ENCODE measurements around the gene ADCYAP1.
"Not testable (repeated sequence)": the region's sequence is repeated elsewhere in the genome, so short reads cannot be mapped to it uniquely, and the experiment has no call there.

ADCYAP1 gene

GRCh38 chr18:904218-905090 lies at the start of gene ADCYAP1:
Gene ADCYAP1 (plus strand): TSS chr18:904871. CDS start chr18:905387, 516 bp downstream.
- no peak for DNase-seq (ENCODE audit: low read depth, low spot score)

DNA sequence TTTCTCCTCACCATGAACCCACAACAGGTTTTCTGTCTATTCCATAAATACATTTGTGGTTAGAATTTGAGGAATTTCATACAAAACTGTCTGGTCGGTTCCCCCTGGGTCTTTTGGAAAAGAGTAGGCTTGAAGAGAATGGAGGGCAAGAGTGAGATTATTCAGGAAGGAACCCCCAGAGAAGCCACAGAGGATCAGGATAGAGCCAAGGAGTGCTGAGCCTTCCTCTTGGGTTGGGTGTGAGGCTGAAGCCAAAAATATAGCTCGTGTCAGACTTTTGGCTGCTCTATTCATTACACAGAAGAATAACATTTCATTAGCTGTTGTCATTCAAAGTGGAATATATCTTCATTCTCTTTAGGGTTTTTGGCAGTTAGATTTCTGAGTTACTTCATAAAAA lies 46.7 kb upstream of the ADCYAP1 start:
- DNase-seq (ENCODE audit: low read depth, low spot score): no peak

DNA sequence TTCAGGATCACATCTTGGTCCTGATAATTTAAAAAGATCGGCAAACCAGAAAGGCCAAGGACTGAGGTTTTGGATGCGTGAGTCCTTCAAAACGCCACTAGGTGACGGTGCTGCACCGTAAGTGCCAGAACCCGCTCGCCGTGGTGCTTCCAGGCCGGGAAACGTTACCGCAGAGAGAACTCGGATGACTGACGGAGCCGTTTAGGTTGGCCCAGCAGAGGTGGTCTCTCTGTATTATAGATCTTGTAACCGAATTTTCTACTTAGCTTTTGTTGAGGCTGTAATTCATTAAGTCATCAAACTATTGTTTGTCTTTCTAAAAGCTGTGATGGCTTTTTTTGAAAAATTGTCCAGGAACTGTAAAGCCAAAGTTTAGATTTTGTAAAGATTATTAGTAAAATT lies 39.8 kb upstream of the ADCYAP1 start:
- peak; percentile 60 for DNase-seq (ENCODE audit: low read depth, low spot score)

- no peak for DNase-seq (ENCODE audit: low read depth, low spot score)
Measured at GRCh38 chr18:867257-867656, 37.4 kb upstream of the ADCYAP1 start.

DNA sequence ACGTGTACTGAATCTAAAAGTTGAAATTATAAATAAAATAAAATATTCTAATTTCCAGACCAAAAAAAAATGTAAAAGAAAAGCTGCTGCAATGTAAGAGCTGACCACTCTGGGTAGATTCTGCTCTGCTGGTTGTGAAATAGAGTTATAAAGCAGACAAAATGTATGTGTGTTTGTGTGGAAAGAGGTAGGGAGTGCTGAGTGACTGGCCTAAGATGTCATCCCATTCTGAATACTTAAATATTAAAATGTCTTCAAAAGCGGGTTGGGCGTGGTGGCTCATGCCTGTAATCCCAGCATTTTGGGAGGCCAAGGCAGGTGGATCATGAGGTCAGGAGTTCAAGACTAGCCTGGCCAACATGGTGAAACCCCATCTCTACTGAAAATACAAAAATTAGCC lies 31.2 kb upstream of the ADCYAP1 start:
- DNase-seq (ENCODE audit: low read depth, low spot score): not testable (repeated sequence)

GRCh38 chr18:875912-876311 lies 28.8 kb upstream of the ADCYAP1 start:
- no peak for DNase-seq (ENCODE audit: low read depth, low spot score)

- DNase-seq (ENCODE audit: low read depth, low spot score): no peak
Measured at GRCh38 chr18:877238-877637, 27.4 kb upstream of the ADCYAP1 start.

DNA sequence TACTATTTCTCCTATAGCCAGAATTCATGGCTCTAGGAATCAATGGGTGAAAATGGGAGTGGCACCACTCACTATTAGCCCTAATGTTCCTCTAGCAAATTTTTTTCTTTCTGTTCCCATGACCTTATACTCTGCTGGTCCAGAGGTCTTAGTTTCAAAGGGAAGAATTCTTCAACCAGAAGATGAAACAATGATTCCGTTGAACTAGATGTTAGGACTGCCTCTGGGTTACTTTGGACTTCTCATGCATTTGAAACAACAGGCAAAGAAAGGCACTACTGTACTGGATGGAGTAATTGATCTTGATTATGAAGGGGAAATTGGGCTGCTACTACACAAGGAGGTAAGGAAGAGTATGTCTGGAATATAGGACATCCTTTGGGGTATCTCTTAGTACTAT lies 18.6 kb upstream of the ADCYAP1 start:
- DNase-seq (ENCODE audit: low read depth, low spot score): no peak

GRCh38 chr18:887716-888115 lies 17.0 kb upstream of the ADCYAP1 start:
- DNase-seq (ENCODE audit: low read depth, low spot score): no peak

- DNase-seq (ENCODE audit: low read depth, low spot score): no peak
Measured at GRCh38 chr18:892316-892715, 12.4 kb upstream of the ADCYAP1 start.

DNA sequence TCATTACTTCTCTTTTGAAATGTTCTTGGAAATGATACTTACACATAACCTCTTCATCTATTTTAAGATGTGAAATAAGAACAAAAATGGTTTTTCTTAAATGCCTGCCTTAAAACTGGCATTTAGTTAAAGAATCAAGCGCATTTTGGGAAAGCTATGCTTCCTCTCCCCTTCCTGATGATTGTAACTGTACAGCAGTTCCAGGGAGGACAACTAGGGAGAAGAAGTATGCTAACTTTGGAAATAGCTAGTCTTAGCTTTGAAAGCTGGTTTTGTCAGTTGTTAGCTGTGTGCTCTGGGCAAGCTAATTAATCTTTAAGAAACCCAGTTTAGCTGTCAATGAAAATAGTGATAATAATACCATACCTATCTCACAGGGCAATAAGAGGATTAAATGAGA lies 8.4 kb upstream of the ADCYAP1 start:
- no peak for DNase-seq (ENCODE audit: low read depth, low spot score)

DNA sequence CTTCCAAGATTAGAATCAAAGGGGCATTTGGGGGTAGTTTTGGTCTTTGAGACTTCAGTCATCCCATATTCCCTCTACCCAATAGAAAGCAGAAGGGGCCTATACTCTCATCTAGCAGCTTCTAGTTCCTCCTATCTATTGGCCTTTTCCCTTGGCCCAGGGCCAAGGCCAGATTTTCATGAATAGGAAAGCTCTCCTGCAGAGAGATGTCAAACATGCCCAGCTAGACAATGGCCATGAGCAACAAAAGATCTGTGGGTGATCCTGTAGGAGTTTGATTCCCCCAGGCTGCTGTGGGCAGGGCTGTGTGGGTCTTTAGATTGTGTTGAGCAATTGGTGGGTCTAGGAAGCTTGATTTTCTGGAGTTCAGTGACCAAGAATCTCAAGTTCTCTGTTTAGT lies 2.9 kb upstream of the ADCYAP1 start:
- DNase-seq (ENCODE audit: low read depth, low spot score): peak; percentile 40

DNA sequence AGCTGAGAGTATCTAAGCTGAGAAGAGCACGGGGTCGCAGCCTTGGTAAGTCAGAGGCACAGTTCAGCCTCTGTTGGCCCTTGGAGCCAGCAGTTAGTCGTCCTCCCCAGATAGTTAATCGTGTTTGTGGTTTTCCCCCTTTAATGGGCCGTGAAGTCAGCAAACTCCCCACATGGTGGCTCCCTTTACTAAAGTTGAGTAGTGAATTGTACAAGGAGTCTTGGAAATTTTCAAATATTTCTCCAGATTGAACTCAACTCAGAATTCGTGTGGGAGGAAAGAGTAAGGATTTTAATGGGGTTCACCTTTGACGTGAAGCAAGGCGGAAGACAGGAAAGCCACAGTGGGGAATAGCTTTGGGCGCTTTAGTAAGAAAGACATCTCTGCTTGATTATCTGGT lies 2.4 kb upstream of the ADCYAP1 start:
- DNase-seq (ENCODE audit: low read depth, low spot score): no peak

DNA sequence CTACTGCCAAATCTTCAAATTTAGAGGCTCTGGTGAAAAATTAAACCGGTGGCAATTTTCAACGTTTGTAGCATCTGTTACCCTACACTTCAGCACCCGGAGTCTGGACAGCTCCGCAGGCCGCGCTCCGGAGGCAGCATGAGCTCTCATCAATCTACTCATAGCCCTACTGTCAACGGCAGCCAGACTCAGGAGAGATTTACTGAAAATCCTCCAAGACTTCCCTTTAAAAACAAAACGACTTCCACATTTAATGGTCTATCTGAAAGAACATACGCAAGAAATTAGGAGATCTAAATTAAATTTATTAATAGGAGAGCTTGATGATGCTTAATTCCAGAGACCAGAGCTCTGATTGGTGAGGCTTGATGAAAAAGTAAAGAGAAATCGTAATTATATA lies 970 bp upstream of the ADCYAP1 start:
- DNase-seq (ENCODE audit: low read depth, low spot score): no peak

DNA sequence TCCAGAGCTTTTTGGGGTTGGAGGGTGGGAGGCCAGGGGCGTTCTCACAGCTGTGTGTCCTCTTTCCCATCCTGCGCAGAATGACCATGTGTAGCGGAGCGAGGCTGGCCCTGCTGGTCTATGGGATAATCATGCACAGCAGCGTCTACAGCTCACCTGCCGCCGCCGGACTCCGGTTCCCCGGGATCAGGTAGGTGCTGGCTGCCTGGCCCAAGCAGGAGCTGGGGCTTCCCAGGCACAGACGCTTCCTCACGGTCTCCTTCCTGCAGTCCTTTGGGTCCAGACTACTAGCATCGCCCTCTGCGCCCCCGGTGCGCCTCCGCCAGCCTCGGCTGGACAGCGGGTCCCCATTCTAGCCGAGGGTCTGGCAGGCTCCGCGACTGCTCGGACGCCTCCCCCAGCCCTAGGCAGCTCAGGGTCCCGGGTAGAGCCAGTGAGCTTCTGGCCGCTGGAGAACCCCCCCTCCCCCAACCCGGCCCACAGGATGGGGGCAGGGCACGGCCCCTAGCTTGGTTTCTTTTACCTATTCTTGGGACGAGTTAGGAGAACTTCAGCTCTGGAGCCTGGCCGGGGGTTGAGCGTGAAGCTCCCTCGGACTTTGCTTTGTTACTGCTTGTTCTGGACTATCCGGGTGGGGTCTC lies 756 bp downstream of the ADCYAP1 start:
- no peak for DNase-seq (ENCODE audit: low read depth, low spot score)

GRCh38 chr18:905948-906415 lies 1.3 kb downstream of the ADCYAP1 start:
- no peak for DNase-seq (ENCODE audit: low read depth, low spot score)

DNA sequence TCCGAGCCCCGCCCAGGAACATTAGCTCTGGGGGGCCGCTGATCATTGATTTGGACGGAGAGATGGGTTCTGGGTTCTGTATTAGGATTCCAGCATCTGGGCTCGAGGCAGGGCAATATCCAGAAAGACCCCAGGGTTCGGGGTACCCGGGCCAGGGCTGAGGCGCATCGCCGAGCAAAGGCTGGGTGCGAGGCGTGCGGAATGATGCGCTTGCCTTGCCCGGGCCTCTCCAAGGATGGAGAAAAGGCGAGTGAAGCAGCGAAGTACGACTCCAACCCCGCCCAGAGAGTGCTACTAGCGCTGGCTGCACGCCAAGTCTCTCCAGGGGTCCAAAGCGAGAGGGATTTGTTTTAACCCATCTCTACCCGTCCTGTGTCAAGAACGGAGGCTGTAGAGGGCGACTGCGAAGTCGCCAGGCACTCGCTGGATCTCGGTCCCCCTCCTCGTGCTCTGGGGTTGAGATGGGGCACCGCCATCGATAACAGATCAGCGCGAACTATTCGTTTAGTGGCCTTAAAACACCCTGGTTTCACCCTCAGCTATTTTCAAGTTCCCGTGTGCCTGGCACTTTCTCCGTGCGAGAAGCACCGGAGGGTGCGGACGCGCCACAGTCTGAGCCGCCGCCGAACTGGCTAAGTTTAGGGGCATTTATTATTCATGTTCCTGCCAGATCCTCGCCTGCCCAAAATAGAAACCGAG lies 1.9 kb downstream of the ADCYAP1 start:
- DNase-seq (ENCODE audit: low read depth, low spot score): peak; percentile 76

DNA sequence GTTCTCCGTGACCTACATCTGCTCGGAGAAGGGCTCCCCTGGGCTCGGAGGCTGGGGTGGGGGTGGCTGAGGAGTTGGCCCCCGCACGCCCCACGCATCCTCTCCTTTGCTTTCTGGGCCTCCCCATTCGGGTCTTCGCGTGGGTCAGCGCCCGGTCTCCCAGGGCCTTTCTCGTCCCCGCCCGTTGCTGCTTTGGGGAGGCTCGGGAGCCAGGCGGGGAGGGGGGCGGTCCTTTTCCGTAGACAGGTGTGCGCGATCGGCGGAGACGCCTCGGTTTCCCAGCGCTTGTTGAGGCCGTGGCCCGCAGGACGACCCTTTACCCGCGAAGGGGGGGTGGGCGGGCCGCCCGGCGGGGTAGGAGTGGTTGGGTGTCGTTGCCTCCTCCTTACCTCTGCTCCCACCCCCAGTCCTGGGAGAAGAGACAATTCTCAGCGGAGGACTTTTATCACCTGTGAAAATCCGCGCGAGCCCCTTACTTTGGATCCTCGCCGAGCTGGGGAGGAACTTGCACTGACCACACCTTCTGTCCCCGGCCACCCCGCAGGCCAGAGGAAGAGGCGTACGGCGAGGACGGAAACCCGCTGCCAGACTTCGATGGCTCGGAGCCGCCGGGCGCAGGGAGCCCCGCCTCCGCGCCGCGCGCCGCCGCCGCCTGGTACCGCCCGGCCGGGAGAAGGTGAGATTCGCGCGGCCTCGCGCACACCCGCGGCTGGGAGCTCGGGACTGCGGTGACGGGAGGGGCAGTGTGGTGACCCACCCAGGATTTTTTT lies 2.6 kb downstream of the ADCYAP1 start:
- DNase-seq (ENCODE audit: low read depth, low spot score): no peak

DNA sequence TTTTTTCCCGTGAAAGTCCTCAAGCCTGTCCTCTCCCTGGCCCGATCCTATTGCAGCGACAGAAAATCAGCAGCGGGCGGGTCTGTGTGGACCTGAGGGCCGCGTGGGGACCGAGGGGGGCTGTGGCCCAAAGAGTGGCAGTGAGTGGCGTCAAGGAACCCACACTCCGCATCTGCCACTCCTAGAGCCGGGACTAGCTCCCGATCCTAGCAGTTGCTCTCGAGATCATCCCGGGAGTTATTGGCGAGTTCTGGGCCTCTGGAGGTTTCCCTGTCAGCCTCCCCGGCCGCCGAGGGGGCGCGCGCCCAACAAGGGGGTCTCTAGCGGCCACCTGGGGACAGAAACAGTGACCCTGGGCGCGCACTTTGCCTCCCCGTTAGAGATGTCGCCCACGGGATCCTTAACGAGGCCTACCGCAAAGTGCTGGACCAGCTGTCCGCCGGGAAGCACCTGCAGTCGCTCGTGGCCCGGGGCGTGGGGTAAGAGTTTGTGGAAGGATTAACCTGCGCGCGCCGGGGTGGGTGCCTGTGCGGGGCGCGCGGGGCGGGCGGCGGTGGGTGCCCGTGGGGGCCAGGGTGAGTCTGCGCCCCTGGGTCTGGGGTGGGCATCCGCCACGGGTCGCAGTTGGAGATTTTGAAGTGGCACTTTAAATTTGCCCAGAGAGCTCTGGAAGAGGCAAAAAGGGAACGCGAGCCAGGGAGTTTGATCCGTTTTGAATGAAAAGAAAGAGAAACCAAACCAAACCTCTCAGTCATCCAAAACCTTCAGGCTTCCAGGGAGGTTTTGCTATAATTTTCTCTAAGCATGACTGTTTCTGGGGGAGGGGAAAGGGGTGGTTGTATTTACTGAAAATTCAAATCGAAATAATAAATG lies 3.5 kb downstream of the ADCYAP1 start:
- DNase-seq (ENCODE audit: low read depth, low spot score): no peak
